Measurements from ENCODE around the gene PDCL3. TPM values are rescaled to one million over a fixed set of nuclear protein-coding genes. Genes with fewer than 3 reads are reported as not detected.

Gene PDCL3
- total RNA-seq, 4 donors from 2014 or later: 22.4 to 31.5 (median 28.1) TPM

- 72 to 100% methylated on average over 1 to 3 of the region's 6 CpGs for WGBS, 2 donors
- no peak for TF ChIP-seq POLR2A (IDR thresholded peaks at IDR 0.05)
- TF ChIP-seq, protein P1, sequence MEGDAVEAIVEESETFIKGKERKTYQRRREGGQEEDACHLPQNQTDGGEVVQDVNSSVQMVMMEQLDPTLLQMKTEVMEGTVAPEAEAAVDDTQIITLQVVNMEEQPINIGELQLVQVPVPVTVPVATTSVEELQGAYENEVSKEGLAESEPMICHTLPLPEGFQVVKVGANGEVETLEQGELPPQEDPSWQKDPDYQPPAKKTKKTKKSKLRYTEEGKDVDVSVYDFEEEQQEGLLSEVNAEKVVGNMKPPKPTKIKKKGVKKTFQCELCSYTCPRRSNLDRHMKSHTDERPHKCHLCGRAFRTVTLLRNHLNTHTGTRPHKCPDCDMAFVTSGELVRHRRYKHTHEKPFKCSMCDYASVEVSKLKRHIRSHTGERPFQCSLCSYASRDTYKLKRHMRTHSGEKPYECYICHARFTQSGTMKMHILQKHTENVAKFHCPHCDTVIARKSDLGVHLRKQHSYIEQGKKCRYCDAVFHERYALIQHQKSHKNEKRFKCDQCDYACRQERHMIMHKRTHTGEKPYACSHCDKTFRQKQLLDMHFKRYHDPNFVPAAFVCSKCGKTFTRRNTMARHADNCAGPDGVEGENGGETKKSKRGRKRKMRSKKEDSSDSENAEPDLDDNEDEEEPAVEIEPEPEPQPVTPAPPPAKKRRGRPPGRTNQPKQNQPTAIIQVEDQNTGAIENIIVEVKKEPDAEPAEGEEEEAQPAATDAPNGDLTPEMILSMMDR (IDR thresholded peaks at IDR 0.05): no peak
These were observed 52.7 kb downstream of the PDCL3 start for GRCh38 chr2:100615471-100615870.

GRCh38 chr2:100615886-100616285, 53.1 kb downstream of the PDCL3 start:
- Histone ChIP-seq H3K27me3 (no peaks in the 10 kb centered on the region), H3K9me3 (no peaks in the 10 kb centered on the region), H3K36me3 (no peaks in the 10 kb centered on the region), H3K4me1 (no peaks in the 10 kb centered on the region), H3K4me3 (no peak overlapping the region), H3K27ac (no peak overlapping the region)
- TF ChIP-seq POLR2A (IDR thresholded peaks at IDR 0.05): no peak
- TF ChIP-seq, protein P1 (IDR thresholded peaks at IDR 0.05): no peak
- intact Hi-C loops (cut with DNase I): no loop called here
- 64 to 86% methylated on average over 2 to 4 of the region's 4 CpGs for whole genome bisulfite sequencing, 2 donors
- DNase-seq: no peak

More at GRCh38 chr2:100615471-100615870, 52.7 kb downstream of the PDCL3 start:
- no peaks in the 10 kb centered on the region for H3K27me3 ChIP-seq
- intact Hi-C loops (cut with DNase I): no loop called here
- no peak for DNase-seq
- no peak overlapping the region for H3K27ac ChIP-seq
- H3K9me3 ChIP-seq: no peaks in the 10 kb centered on the region
- H3K4me3 ChIP-seq: no peak overlapping the region
- no peaks in the 10 kb centered on the region for H3K36me3 ChIP-seq
- no peaks in the 10 kb centered on the region for H3K4me1 ChIP-seq

GRCh38 chr2:100616841-100617390, 54.1 kb downstream of the PDCL3 start:
- H3K36me3 ChIP-seq: no peaks in the 10 kb centered on the region
- WGBS, 2 donors: 84 to 87% methylated on average over 7 of the region's 8 CpGs
- intact Hi-C loops (cut with DNase I): no loop called here
- no peak for DNase-seq
- H3K27me3 ChIP-seq: no peaks in the 10 kb centered on the region
- no peaks in the 10 kb centered on the region for H3K4me1 ChIP-seq
- no peaks in the 10 kb centered on the region for H3K9me3 ChIP-seq
- TF ChIP-seq, protein P1 (IDR thresholded peaks at IDR 0.05): no peak
- no peak for TF ChIP-seq POLR2A (IDR thresholded peaks at IDR 0.05)
- H3K27ac ChIP-seq: no peak overlapping the region
- H3K4me3 ChIP-seq: no peak overlapping the region

- Histone ChIP-seq H3K27ac (no peak overlapping the region), H3K9me3 (no peaks in the 10 kb centered on the region), H3K4me3 (no peak overlapping the region), H3K27me3 (no peaks in the 10 kb centered on the region), H3K4me1 (no peaks in the 10 kb centered on the region), H3K36me3 (no peaks in the 10 kb centered on the region)
- no peak for TF ChIP-seq POLR2A (IDR thresholded peaks at IDR 0.05)
- TF ChIP-seq, protein P1 (IDR thresholded peaks at IDR 0.05): no peak
- WGBS, 2 donors: 65 to 88% methylated on average over 5 to 6 of the region's 6 CpGs
- DNase-seq: no peak
- intact Hi-C loops (cut with DNase I): no loop called here
These were observed 57.2 kb downstream of the PDCL3 start for GRCh38 chr2:100619951-100620350.

- intact Hi-C loops (cut with DNase I): no loop called here
- Histone ChIP-seq H3K27me3 (no peaks in the 10 kb centered on the region), H3K9me3 (no peaks in the 10 kb centered on the region), H3K4me3 (no peak overlapping the region), H3K4me1 (no peaks in the 10 kb centered on the region), H3K27ac (no peak overlapping the region), H3K36me3 (no peaks in the 10 kb centered on the region)
- no peak for DNase-seq
- TF ChIP-seq, protein P1 (IDR thresholded peaks at IDR 0.05): no peak
- no peak for TF ChIP-seq POLR2A (IDR thresholded peaks at IDR 0.05)
- 87 to 88% methylated on average over 2 to 3 of the region's 3 CpGs for WGBS, 2 donors
These were observed 57.7 kb downstream of the PDCL3 start for GRCh38 chr2:100620481-100620880.

All from esophagus squamous epithelium (tissue), 5 donors.